OCI-LY1 (cell line): Measurements from ENCODE around the gene KCNG4.

ENCODE experiments used
- H2AFZ ChIP-seq: fragments of 200-600 bp; sonication (generic), shearing (Covaris generic); 2 replicates; pipeline ENCODE4 v1.6.0; 2014; ENCODE audit warnings: antibody characterized with exemption, mild to moderate bottlenecking, low read length
- H3F3A ChIP-seq: fragments of 200-600 bp; sonication (generic), shearing (Covaris generic); 2 replicates; pipeline ENCODE4 v1.6.0; 2014; ENCODE audit warnings: mild to moderate bottlenecking, antibody characterized with exemption, low read length, moderate library complexity; ENCODE audit not compliant: insufficient read depth
- H3K27ac ChIP-seq: fragments of 200-600 bp; sonication (generic); 2 replicates; pipeline ENCODE4 v1.5.1; 2014; ENCODE audit warnings: low read length, mixed run types, mild to moderate bottlenecking, low read depth; ENCODE audit not compliant: poor library complexity, severe bottlenecking
- H3K27me3 ChIP-seq: fragments of 200-600 bp; sonication (generic); 2 replicates; pipeline ENCODE4 v1.6.0; 2014; ENCODE audit warnings: antibody characterized with exemption, mild to moderate bottlenecking, low read length, moderate library complexity; ENCODE audit not compliant: insufficient read depth
- H3K36me3 ChIP-seq: fragments of 200-600 bp; sonication (generic); 2 replicates; pipeline ENCODE4 v1.6.1; 2014; ENCODE audit warnings: mild to moderate bottlenecking, antibody characterized with exemption, low read length, moderate library complexity, mixed read lengths; ENCODE audit not compliant: insufficient read depth
- H3K4me1 ChIP-seq: fragments of 200-600 bp; sonication (generic); 2 replicates; pipeline ENCODE4 v1.5.1; 2014; ENCODE audit warnings: mild to moderate bottlenecking, low read length, moderate library complexity; ENCODE audit not compliant: insufficient read depth, severe bottlenecking
- H3K4me2 ChIP-seq: fragments of 200-600 bp; sonication (generic), shearing (Covaris generic); 2 replicates; pipeline ENCODE4 v1.6.1; 2014; ENCODE audit warnings: low read length
- H3K4me3 ChIP-seq: fragments of 200-600 bp; sonication (generic); 2 replicates; pipeline ENCODE4 v1.5.1; 2014; ENCODE audit warnings: low read length, low read depth, mild to moderate bottlenecking, mixed read lengths; ENCODE audit not compliant: poor library complexity, severe bottlenecking
- H3K79me2 ChIP-seq: fragments of 200-600 bp; shearing (Covaris generic); 2 replicates; pipeline ENCODE4 v1.6.1; 2016; ENCODE audit warnings: mixed run types, low read length, mixed read lengths; ENCODE audit not compliant: insufficient read depth
- H3K9ac ChIP-seq: fragments of 200-600 bp; sonication (generic), shearing (Covaris generic); 2 replicates; pipeline ENCODE4 v1.6.1; 2014; ENCODE audit warnings: mild to moderate bottlenecking, low read length, mixed read lengths
- H3K9me2 ChIP-seq: fragments of 200-600 bp; sonication (generic), shearing (Covaris generic); 2 replicates; pipeline ENCODE4 v1.6.1; 2014; ENCODE audit warnings: low read depth, mild to moderate bottlenecking, low read length, mixed read lengths
- H3K9me3 ChIP-seq: fragments of 200-600 bp; shearing (Covaris generic); 2 replicates; pipeline ENCODE4 v1.6.1; 2014; ENCODE audit warnings: low read length, mixed read lengths
- H4K20me1 ChIP-seq: fragments of 200-600 bp; sonication (generic), shearing (Covaris generic); 2 replicates; pipeline ENCODE4 v1.6.0; 2016; ENCODE audit warnings: mild to moderate bottlenecking, low read length; ENCODE audit not compliant: insufficient read depth
- EZH2 ChIP-seq: fragments of 200-600 bp; sonication (generic), shearing (Covaris generic); IDR thresholded peaks from 2 replicates; pipeline ENCODE4 v1.8.0; 2017; ENCODE audit warnings: borderline replicate concordance, mixed run types, mild to moderate bottlenecking, antibody characterized with exemption, low read length, moderate library complexity, mixed read lengths
- TF ChIP-seq, protein P1 (sequence below): fragments of 200-600 bp; sonication (generic), shearing (Covaris generic); IDR thresholded peaks from 2 replicates; pipeline ENCODE4 v1.5.1; 2017; ENCODE audit warnings: mild to moderate bottlenecking, antibody characterized with exemption, low read length, moderate library complexity, mixed read lengths

KCNG4 gene

DNA sequence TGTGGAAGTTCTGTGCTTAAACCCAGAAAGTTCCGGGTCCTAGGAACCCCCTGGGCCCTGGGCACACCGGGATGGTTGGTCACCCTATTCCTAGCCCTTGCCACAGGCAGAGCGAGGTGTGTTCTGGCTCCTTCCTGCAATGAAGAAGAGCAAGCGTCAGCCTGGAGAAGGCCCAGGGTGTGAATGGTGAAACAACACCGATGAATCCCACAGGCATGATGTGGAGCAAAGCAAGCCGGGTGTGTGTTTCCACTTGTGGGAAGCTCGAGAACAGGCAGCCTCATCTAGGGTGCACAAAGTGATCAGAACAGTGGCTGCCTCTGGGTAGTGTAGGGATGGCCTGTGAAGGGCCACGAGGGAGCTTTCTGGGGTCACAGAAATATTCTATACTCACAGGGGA is 13.8 kb downstream of the KCNG4 start:
- Histone ChIP-seq H3K79me2 (no peaks in the 10 kb centered on the region), H3K9ac (no peak overlapping the region), H3K36me3 (no peaks in the 10 kb centered on the region), H2AFZ (no peak overlapping the region), H3K9me2 (no peaks in the 10 kb centered on the region), H3K27ac (no peak overlapping the region), H3K27me3 (no peaks in the 10 kb centered on the region; the same call in 1 of the 2 replicates), H3K4me3 (no peak overlapping the region), H4K20me1 (no peaks in the 10 kb centered on the region), H3K4me2 (no peak overlapping the region), H3F3A (no peaks in the 10 kb centered on the region), H3K4me1 (no peaks in the 10 kb centered on the region), H3K9me3 (no peaks in the 10 kb centered on the region)
- TF ChIP-seq, protein P1, sequence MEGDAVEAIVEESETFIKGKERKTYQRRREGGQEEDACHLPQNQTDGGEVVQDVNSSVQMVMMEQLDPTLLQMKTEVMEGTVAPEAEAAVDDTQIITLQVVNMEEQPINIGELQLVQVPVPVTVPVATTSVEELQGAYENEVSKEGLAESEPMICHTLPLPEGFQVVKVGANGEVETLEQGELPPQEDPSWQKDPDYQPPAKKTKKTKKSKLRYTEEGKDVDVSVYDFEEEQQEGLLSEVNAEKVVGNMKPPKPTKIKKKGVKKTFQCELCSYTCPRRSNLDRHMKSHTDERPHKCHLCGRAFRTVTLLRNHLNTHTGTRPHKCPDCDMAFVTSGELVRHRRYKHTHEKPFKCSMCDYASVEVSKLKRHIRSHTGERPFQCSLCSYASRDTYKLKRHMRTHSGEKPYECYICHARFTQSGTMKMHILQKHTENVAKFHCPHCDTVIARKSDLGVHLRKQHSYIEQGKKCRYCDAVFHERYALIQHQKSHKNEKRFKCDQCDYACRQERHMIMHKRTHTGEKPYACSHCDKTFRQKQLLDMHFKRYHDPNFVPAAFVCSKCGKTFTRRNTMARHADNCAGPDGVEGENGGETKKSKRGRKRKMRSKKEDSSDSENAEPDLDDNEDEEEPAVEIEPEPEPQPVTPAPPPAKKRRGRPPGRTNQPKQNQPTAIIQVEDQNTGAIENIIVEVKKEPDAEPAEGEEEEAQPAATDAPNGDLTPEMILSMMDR = no peak
- no peak for TF ChIP-seq EZH2

DNA sequence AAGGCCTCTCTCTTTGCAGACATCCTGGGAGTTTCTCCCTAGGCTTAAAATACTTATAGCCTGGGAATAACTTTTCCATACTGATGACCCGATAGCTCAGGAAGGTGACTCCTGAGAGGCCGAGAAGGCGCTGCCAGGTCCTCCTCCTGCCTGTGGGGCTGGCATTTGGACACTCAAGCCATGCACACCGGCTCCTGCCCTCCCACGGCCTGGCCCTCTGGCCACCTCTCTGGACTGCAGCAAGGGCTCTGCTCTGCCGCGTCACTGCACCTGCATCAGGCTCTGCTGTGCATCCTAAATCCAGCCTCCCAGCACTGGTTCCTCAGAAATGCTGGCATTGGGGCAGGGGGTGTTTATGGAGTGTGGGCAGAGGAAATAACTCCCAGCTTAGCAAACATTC is 14.2 kb downstream of the KCNG4 start:
- TF ChIP-seq EZH2 = no peak
- TF ChIP-seq, protein P1 = no peak
- H3K4me3 ChIP-seq = no peak overlapping the region
- no peaks in the 10 kb centered on the region for H3K79me2 ChIP-seq
- H3K27me3 ChIP-seq = no peaks in the 10 kb centered on the region; the same call in 1 of the 2 replicates
- no peaks in the 10 kb centered on the region for H3F3A ChIP-seq
- no peak overlapping the region for H2AFZ ChIP-seq
- no peak overlapping the region for H3K4me2 ChIP-seq
- no peaks in the 10 kb centered on the region for H4K20me1 ChIP-seq
- H3K9me3 ChIP-seq = no peaks in the 10 kb centered on the region
- no peaks in the 10 kb centered on the region for H3K9me2 ChIP-seq
- no peaks in the 10 kb centered on the region for H3K36me3 ChIP-seq
- H3K4me1 ChIP-seq = no peaks in the 10 kb centered on the region
- no peak overlapping the region for H3K27ac ChIP-seq
- H3K9ac ChIP-seq = no peak overlapping the region

DNA sequence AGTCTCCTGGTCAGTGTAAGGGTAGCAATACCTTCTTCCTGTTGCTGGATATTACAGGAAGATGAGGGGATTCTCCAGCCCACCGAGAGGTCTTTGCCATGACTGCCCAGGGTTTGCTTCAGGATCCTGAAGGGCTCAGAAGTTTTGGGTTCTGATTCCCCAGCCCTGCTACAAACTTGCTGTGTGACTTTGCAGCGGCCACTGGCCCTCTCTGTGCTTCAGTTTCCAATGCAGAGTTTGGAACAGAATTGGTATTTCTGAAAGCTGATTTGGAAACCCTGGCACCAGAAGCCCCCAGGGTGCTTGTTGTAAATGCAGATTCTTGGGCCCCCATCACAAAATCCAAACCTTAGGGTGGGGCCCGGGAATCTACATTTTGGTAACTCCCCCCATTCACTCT is 14.7 kb downstream of the KCNG4 start:
- TF ChIP-seq, protein P1 = no peak
- TF ChIP-seq EZH2 = no peak
- no peak overlapping the region for H3K4me2 ChIP-seq
- H3K4me1 ChIP-seq = no peaks in the 10 kb centered on the region
- H3K27me3 ChIP-seq = no peaks in the 10 kb centered on the region; the same call in 1 of the 2 replicates
- no peaks in the 10 kb centered on the region for H3K79me2 ChIP-seq
- no peak overlapping the region for H2AFZ ChIP-seq
- H3K9ac ChIP-seq = no peak overlapping the region
- no peaks in the 10 kb centered on the region for H4K20me1 ChIP-seq
- H3K9me2 ChIP-seq = no peaks in the 10 kb centered on the region
- H3K36me3 ChIP-seq = no peaks in the 10 kb centered on the region
- H3K9me3 ChIP-seq = no peaks in the 10 kb centered on the region
- no peak overlapping the region for H3K4me3 ChIP-seq
- H3F3A ChIP-seq = no peaks in the 10 kb centered on the region
- no peak overlapping the region for H3K27ac ChIP-seq
